SK-N-SH (cell line): ENCODE data around the gene MT1H. TPM values are rescaled to one million over a fixed set of nuclear protein-coding genes. Genes with fewer than 3 reads are reported as not detected.
A peak's percentile ranks its signal among the peaks of the same experiment; 100 is the strongest.
"Not testable (repeated sequence)": the region's sequence is repeated elsewhere in the genome, so short reads cannot be mapped to it uniquely, and the experiment has no call there.

Experiments used
- CTCF ChIA-PET: fragments of 300-600, 350-600 bp; formaldehyde crosslinking; extraction: SDS; loops from one replicate; lab custom pipeline; 2021; lab: Yijun Ruan, JAX
- POLR2A ChIA-PET: fragments of 350-600 bp; sonication (Branson Sonifier 250); formaldehyde crosslinking; extraction: SDS; loops from one replicate; lab custom pipeline; 2020; ENCODE audit warnings: antibody characterized with exemption, inconsistent platforms; lab: Yijun Ruan, JAX
- DNase-seq: peaks from one replicate; pipeline ENCODE4 v3.0.0; 2012
- H2AFZ ChIP-seq: fragments of 200-600 bp; sonication (generic); 2 replicates; pipeline ENCODE4 v1.8.1; 2016; ENCODE audit warnings: antibody characterized with exemption, mild to moderate bottlenecking, low read depth
- H3F3A ChIP-seq: fragments of 200-600 bp; sonication (generic); replicated peaks from 2 replicates; pipeline ENCODE3; 2016; ENCODE audit warnings: antibody characterized with exemption, mild to moderate bottlenecking; ENCODE audit not compliant: insufficient read depth
- H3K27ac ChIP-seq, 2 experiments: fragments of 200-500 bp in 1 of 2; fragments of 200-600 bp in 1 of 2; sonication (Bioruptor generic) in 1 of 2; sonication (generic), shearing (Covaris generic) in 1 of 2; 2 replicates each; pipeline versions ENCODE4 v1.5.1 to v1.6.1; 2014 to 2016; ENCODE audit warnings: low read depth in 2 of 2, inconsistent platforms in 1 of 2, low read length in 1 of 2, mild to moderate bottlenecking in 1 of 2, mixed read lengths in 1 of 2
- H3K27me3 ChIP-seq: fragments of 200-600 bp; sonication (generic), shearing (Covaris generic); 2 replicates; pipeline ENCODE4 v1.6.1; 2016; ENCODE audit warnings: mixed run types; ENCODE audit not compliant: insufficient read depth
- H3K36me3 ChIP-seq, 2 experiments: fragments of 200-500 bp in 1 of 2; fragments of 200-600 bp in 1 of 2; sonication (Bioruptor generic) in 1 of 2; sonication (generic) in 1 of 2; replicated peaks in 1 of 2; 2 replicates each; pipeline versions ENCODE3 to v1.5.1; 2014 to 2016; ENCODE audit warnings: low read length in 1 of 2, mild to moderate bottlenecking in 1 of 2; ENCODE audit not compliant: insufficient read depth in 2 of 2, control insufficient read depth in 1 of 2
- H3K4me1 ChIP-seq, 2 experiments: fragments of 200-500 bp in 1 of 2; fragments of 200-600 bp in 1 of 2; sonication (Bioruptor generic) in 1 of 2; sonication (generic), shearing (Covaris generic) in 1 of 2; 2 replicates each; pipeline versions ENCODE4 v1.5.1 to v1.6.1; 2014 to 2016; ENCODE audit warnings: low read depth in 1 of 2, low read length in 1 of 2, mixed run types in 1 of 2; ENCODE audit not compliant: insufficient read depth in 2 of 2, control insufficient read depth in 1 of 2
- H3K4me2 ChIP-seq: fragments of 200-600 bp; sonication (generic), shearing (Covaris generic); 2 replicates; pipeline ENCODE4 v1.6.1; 2017; ENCODE audit warnings: mixed run types
- H3K4me3 ChIP-seq, 2 experiments: fragments of 200-500 bp in 1 of 2; fragments of 200-600 bp in 1 of 2; sonication (Bioruptor generic) in 1 of 2; sonication (generic), shearing (Covaris generic) in 1 of 2; 2 replicates each; pipeline versions ENCODE4 v1.5.1 to v1.8.1; 2014 to 2016; ENCODE audit warnings: low read depth in 2 of 2, inconsistent platforms in 1 of 2, low read length in 1 of 2, mild to moderate bottlenecking in 1 of 2, mixed read lengths in 1 of 2, moderate library complexity in 1 of 2
- H3K79me2 ChIP-seq: fragments of 200-600 bp; sonication (generic); 2 replicates; pipeline ENCODE4 v1.8.1; 2017; ENCODE audit warnings: mild to moderate bottlenecking; ENCODE audit not compliant: insufficient read depth
- H3K9ac ChIP-seq: fragments of 200-600 bp; sonication (generic); 2 replicates; pipeline ENCODE4 v1.6.1; 2017; ENCODE audit warnings: mixed run types
- H3K9me2 ChIP-seq: fragments of 200-600 bp; sonication (generic); 2 replicates; pipeline ENCODE4 v1.6.1; 2017; ENCODE audit warnings: mixed run types
- H3K9me3 ChIP-seq: fragments of 200-600 bp; sonication (generic); 2 replicates; pipeline ENCODE4 v1.6.1; 2017; ENCODE audit warnings: mixed run types, mild to moderate bottlenecking, moderate library complexity
- H4K20me1 ChIP-seq: fragments of 200-600 bp; sonication (generic); 2 replicates; pipeline ENCODE4 v1.6.1; 2017; ENCODE audit warnings: mild to moderate bottlenecking, mixed run types; ENCODE audit not compliant: insufficient read depth
- FOXM1 ChIP-seq: IDR thresholded peaks from 2 replicates; pipeline ENCODE4 v1.4.0; 2012; ENCODE audit warnings: low read depth, mild to moderate bottlenecking
- GATA2 ChIP-seq: sonication (generic); formaldehyde crosslinking; IDR thresholded peaks from 2 replicates; pipeline ENCODE4 v1.5.0; 2020; ENCODE audit warnings: mild to moderate bottlenecking, missing genetic modification reagents
- MXI1 ChIP-seq: IDR thresholded peaks from 2 replicates; pipeline ENCODE4 v1.6.1; 2012; ENCODE audit warnings: mild to moderate bottlenecking, low read depth, low read length, improper control_type of control experiment
- PBX3 ChIP-seq: IDR thresholded peaks from 2 replicates; pipeline ENCODE4; 2012
- RCOR1 ChIP-seq: fragments of 150-350 bp; IDR thresholded peaks from 2 replicates; pipeline ENCODE4 v1.6.1; 2017; ENCODE audit warnings: antibody characterized with exemption, low read length
- RXRA ChIP-seq: IDR thresholded peaks from 2 replicates; pipeline ENCODE4 v1.4.0; 2012; ENCODE audit warnings: low read depth, mild to moderate bottlenecking, borderline replicate concordance
- USF2 ChIP-seq: fragments of 150-350 bp; IDR thresholded peaks from 2 replicates; pipeline ENCODE4 v1.6.1; 2017; ENCODE audit warnings: antibody characterized with exemption, low read length, low read depth, borderline replicate concordance
- YY1 ChIP-seq: IDR thresholded peaks from 2 replicates; pipeline ENCODE4 v1.4.0; 2012; ENCODE audit warnings: low read depth, mild to moderate bottlenecking
- WGBS: methylation state at CpG from one replicate; pipeline ENCODE4 v1.1.6; 2017; ENCODE audit warnings: low lambda C conversion rate; 5-methylcytosine and 5-hydroxymethylcytosine counted together
- polyA plus RNA-seq, 3 experiments: library from polyadenylated mRNA; depleted of rRNA; stranded (reverse); fragments of >200 nt; gene quantifications; 2 replicates each; pipeline ENCODE4 v1.2.3, GENCODE V29; 2012

MT1H gene
- polyA plus RNA-seq, 1 of the 3 experiments (the other 2 are of a cell fraction) = not detected

GRCh38 chr16:56715126-56715525, 45.5 kb downstream of the MT1H start:
- ChIA-PET CTCF (interaction anchor here (0.6 to 1.2 kb wide), 3 partner anchors 13 to 307 kb away, joined by 3 to 8 read pairs (median 4); no protein-coding TSS in a partner anchor), POLR2A (no interaction called here)
- H3K79me2 ChIP-seq = no peaks in the 10 kb centered on the region
- peaks cover 0 to 3% of the 10 kb centered on the region in 2 experiments; a peak in 1 of 4 replicates for H3K4me1 ChIP-seq
- WGBS = 67% methylated on average over 4 of the region's 4 CpGs
- H4K20me1 ChIP-seq = no peaks in the 10 kb centered on the region
- no peak overlapping the region for H3K4me3 ChIP-seq
- H2AFZ ChIP-seq = no peak overlapping the region
- H3K4me2 ChIP-seq = no peak overlapping the region
- no peaks in the 10 kb centered on the region for H3K9me3 ChIP-seq
- peak; percentile 46 for DNase-seq
- H3K9ac ChIP-seq = no peak overlapping the region
- no peaks in the 10 kb centered on the region for H3K9me2 ChIP-seq
- no peaks in the 10 kb centered on the region for H3F3A ChIP-seq
- no peaks in the 10 kb centered on the region for H3K36me3 ChIP-seq
- H3K27ac ChIP-seq = no peak overlapping the region
- TF ChIP-seq GATA2 (CRISPR knock-in tag) (peak; percentile 39; the same call in 1 of the 2 replicates), YY1 (no peak), RCOR1 (0 out of 2 replicates have a peak, but pooled peaks have one; percentile 28), PBX3 (0 out of 2 replicates have a peak, but pooled peaks have one; percentile 21), USF2 (no peak), FOXM1 (no peak)
- no peaks in the 10 kb centered on the region for H3K27me3 ChIP-seq

GRCh38 chr16:56716761-56717160, 47.1 kb downstream of the MT1H start:
- 75% methylated on average over 3 of the region's 3 CpGs for WGBS
- H3K9me3 ChIP-seq = no peaks in the 10 kb centered on the region
- H3K79me2 ChIP-seq = no peaks in the 10 kb centered on the region
- no peaks in the 10 kb centered on the region for H3K9me2 ChIP-seq
- no peak overlapping the region for H3K4me3 ChIP-seq
- H3K36me3 ChIP-seq = no peaks in the 10 kb centered on the region
- POLR2A ChIA-PET = no interaction called here
- H2AFZ ChIP-seq = no peak overlapping the region
- no peaks in the 10 kb centered on the region for H4K20me1 ChIP-seq
- no peak overlapping the region for H3K4me2 ChIP-seq
- TF ChIP-seq RCOR1 (no peak), RXRA (no peak), MXI1 (no peak)
- no peak for DNase-seq
- peaks cover 0 to 3% of the 10 kb centered on the region in 2 experiments; a peak in 1 of 4 replicates for H3K4me1 ChIP-seq
- no peaks in the 10 kb centered on the region for H3K27me3 ChIP-seq
- CTCF ChIA-PET = interaction anchor here (0.6 to 3.2 kb wide), 3 partner anchors 15 to 300 kb away, joined by 3 to 15 read pairs (median 3); no protein-coding TSS in a partner anchor
- H3K27ac ChIP-seq = no peak overlapping the region
- no peak overlapping the region for H3K9ac ChIP-seq
- no peaks in the 10 kb centered on the region for H3F3A ChIP-seq

GRCh38 chr16:56717532-56717931, 47.9 kb downstream of the MT1H start:
- H3F3A ChIP-seq, H3K9me2 ChIP-seq, H3K9ac ChIP-seq, H3K27me3 ChIP-seq, POLR2A ChIA-PET, H3K36me3 ChIP-seq, H3K9me3 ChIP-seq, H3K4me1 ChIP-seq, H3K4me3 ChIP-seq, H3K79me2 ChIP-seq, H4K20me1 ChIP-seq, H2AFZ ChIP-seq, DNase-seq, H3K27ac ChIP-seq, H3K4me2 ChIP-seq: not testable (repeated sequence)
- 65% methylated on average over 2 of the region's 2 CpGs for WGBS
- CTCF ChIA-PET = interaction anchor here (0.9 to 3.2 kb wide), 4 partner anchors 16 to 117 kb away, joined by 3 to 15 read pairs (median 3); no protein-coding TSS in a partner anchor

Other genes starting within 250 kb of the MT1H start
- gene AMFR, start 244.3 kb upstream of the MT1H start, polyA plus RNA-seq (2012; rRNA removed) = 52.9 and 65.3 TPM in 2 replicates
- 42.2 and 45.5 TPM in 2 replicates for gene NUDT21, start 218.5 kb upstream of the MT1H start, polyA plus RNA-seq (2012; rRNA removed)
- gene OGFOD1, start 218.3 kb upstream of the MT1H start, polyA plus RNA-seq (2012; rRNA removed) = 29.9 and 35.6 TPM in 2 replicates
- 74.3 and 93.5 TPM in 2 replicates for gene BBS2, start 149.8 kb upstream of the MT1H start, polyA plus RNA-seq (2012; rRNA removed)
- not detected in 2 replicates for gene MT4, start 104.7 kb upstream of the MT1H start, polyA plus RNA-seq (2012; rRNA removed)
- gene MT3, start 80.3 kb upstream of the MT1H start, polyA plus RNA-seq (2012; rRNA removed) = 0.43 TPM in 1 of 2 replicates, not detected in the other
- gene MT2A, start 61.2 kb upstream of the MT1H start, polyA plus RNA-seq (2012; rRNA removed) = 79.9 and 133 TPM in 2 replicates
- 106 and 205 TPM in 2 replicates for gene MT1E, start 44.0 kb upstream of the MT1H start, polyA plus RNA-seq (2012; rRNA removed)
- gene MT1M, start 37.2 kb upstream of the MT1H start, polyA plus RNA-seq (2012; rRNA removed) = 0.45 and 1.3 TPM in 2 replicates
- gene MT1A, start 31.1 kb upstream of the MT1H start, polyA plus RNA-seq (2012; rRNA removed) = 3.5 and 5.4 TPM in 2 replicates
- not detected in 2 replicates for gene MT1B, start 17.9 kb upstream of the MT1H start, polyA plus RNA-seq (2012; rRNA removed)
- gene MT1F, start 11.9 kb upstream of the MT1H start, polyA plus RNA-seq (2012; rRNA removed) = 9.5 and 13.0 TPM in 2 replicates
- 0.50 and 1.2 TPM in 2 replicates for gene MT1G, start 1.7 kb upstream of the MT1H start, polyA plus RNA-seq (2012; rRNA removed)
- 202 and 213 TPM in 2 replicates for gene MT1X, start 12.7 kb downstream of the MT1H start, polyA plus RNA-seq (2012; rRNA removed)
- 41.5 and 43.1 TPM in 2 replicates for gene NUP93, start 60.3 kb downstream of the MT1H start, polyA plus RNA-seq (2012; rRNA removed)
- not detected in 2 replicates for gene SLC12A3, start 195.4 kb downstream of the MT1H start, polyA plus RNA-seq (2012; rRNA removed)